H1 (cell line): ENCODE measurements around the gene DNAI2. TPM values are rescaled to one million over a fixed set of nuclear protein-coding genes. Genes with fewer than 3 reads are reported as not detected.

Source experiments
- CTCF ChIA-PET: fragments of 300-600 bp; sonication (Branson Sonifier 250); formaldehyde crosslinking; loops from one replicate; lab custom pipeline; 2021; ENCODE audit not compliant: partially characterized antibody; lab: Charles Lee
- POLR2A ChIA-PET: fragments of 300-600 bp; sonication (Branson Sonifier 250); formaldehyde crosslinking; loops from one replicate; lab custom pipeline; 2021; ENCODE audit warnings: inconsistent platforms; ENCODE audit not compliant: partially characterized antibody; lab: Charles Lee
- DNase-seq, 2 experiments: peaks; one replicate each; pipeline versions ENCODE4 v3.0.0 to v3.0.0-alpha.2; 2010 to 2022; ENCODE audit warnings: low spot score in 2 of 2, low read depth in 1 of 2, mixed read lengths in 1 of 2
- FAIRE-seq: peaks from 2 replicates; lab custom pipeline; 2011; peaks lifted over from hg19 to GRCh38; lab: Jason Lieb, UNC
- H2AFZ ChIP-seq: 2 replicates; pipeline ENCODE4 v1.8.1; 2012; ENCODE audit warnings: low read length, inconsistent platforms
- H2AK5ac ChIP-seq: 2 replicates; pipeline ENCODE4 v1.6.1; 2013; ENCODE audit warnings: low read depth, low read length
- H2BK120ac ChIP-seq: replicated peaks from 2 replicates; pipeline ENCODE3; 2013; ENCODE audit warnings: low read depth, low read length, inconsistent platforms
- H2BK12ac ChIP-seq: 2 replicates; pipeline ENCODE4 v1.6.1; 2013; ENCODE audit warnings: low read depth, low read length
- H2BK15ac ChIP-seq: 2 replicates; pipeline ENCODE4 v1.6.1; 2013; ENCODE audit warnings: low read length
- H2BK20ac ChIP-seq: 2 replicates; pipeline ENCODE4 v1.6.1; 2013; ENCODE audit warnings: low read length
- H2BK5ac ChIP-seq: 2 replicates; pipeline ENCODE4 v1.6.1; 2013; ENCODE audit warnings: low read depth, low read length
- H3K14ac ChIP-seq: 2 replicates; pipeline ENCODE4 v1.6.1; 2013; ENCODE audit warnings: inconsistent platforms; ENCODE audit not compliant: insufficient read length
- H3K18ac ChIP-seq: 2 replicates; pipeline ENCODE4 v1.6.1; 2013; ENCODE audit warnings: low read length; ENCODE audit errors: extremely low read depth
- H3K23ac ChIP-seq: 2 replicates; pipeline ENCODE4 v1.6.1; 2013; ENCODE audit warnings: inconsistent platforms; ENCODE audit not compliant: insufficient read length
- H3K23me2 ChIP-seq: 2 replicates; pipeline ENCODE4 v1.6.1; 2013; ENCODE audit warnings: low read depth, low read length
- H3K27ac ChIP-seq: 2 replicates; pipeline ENCODE4 v1.6.1; 2011; ENCODE audit warnings: low read depth, low read length, inconsistent platforms
- H3K27me3 ChIP-seq, 4 experiments: replicated peaks in 1 of 4; 1 replicate in 1 of 4; 2 replicates in 3 of 4; pipeline versions ENCODE4 v1.6.1 to v1.8.1; 2011 to 2013; ENCODE audit warnings: low read length in 3 of 4, mild to moderate bottlenecking in 3 of 4, inconsistent platforms in 2 of 4, mixed read lengths in 2 of 4, moderate library complexity in 1 of 4; ENCODE audit not compliant: control insufficient read depth in 3 of 4, insufficient read depth in 3 of 4; ENCODE audit errors: extremely low read depth in 1 of 4
- H3K36me3 ChIP-seq, 4 experiments: 2 replicates each; pipeline versions ENCODE4 v1.6.1 to v1.8.1; 2011 to 2013; ENCODE audit warnings: mild to moderate bottlenecking in 4 of 4, low read length in 3 of 4, moderate library complexity in 2 of 4, control low read depth in 1 of 4, inconsistent platforms in 1 of 4; ENCODE audit not compliant: insufficient read depth in 4 of 4, control insufficient read depth in 2 of 4
- H3K4ac ChIP-seq: replicated peaks from 2 replicates; pipeline ENCODE3; 2013; ENCODE audit warnings: low read length, low read depth, mixed read lengths, inconsistent platforms; ENCODE audit not compliant: insufficient read length
- H3K4me1 ChIP-seq, 4 experiments: replicated peaks in 1 of 4; 1 replicate in 1 of 4; 2 replicates in 3 of 4; pipeline versions ENCODE4 v1.6.1 to v1.8.1; 2011 to 2013; ENCODE audit warnings: low read length in 3 of 4, inconsistent platforms in 2 of 4, mixed read lengths in 1 of 4; ENCODE audit not compliant: insufficient read depth in 4 of 4, control insufficient read depth in 3 of 4
- H3K4me2 ChIP-seq, 2 experiments: 2 replicates each; pipeline versions ENCODE4 v1.6.1 to v1.8.1; 2011 to 2013; ENCODE audit warnings: low read depth in 2 of 2, low read length in 2 of 2, control low read depth in 1 of 2, inconsistent platforms in 1 of 2, mild to moderate bottlenecking in 1 of 2; ENCODE audit not compliant: insufficient read depth in 1 of 2
- H3K4me3 ChIP-seq, 4 experiments: fragments of 200-600, 300-600 bp in 1 of 4; sonication (generic), shearing (Covaris generic), sonication (Bioruptor Twin) in 1 of 4; 2 replicates each; pipeline versions ENCODE4 v1.5.1 to v1.8.1; 2011 to 2016; ENCODE audit warnings: low read length in 4 of 4, low read depth in 3 of 4, control low read depth in 2 of 4, inconsistent platforms in 2 of 4, mild to moderate bottlenecking in 2 of 4, mixed read lengths in 1 of 4, moderate library complexity in 1 of 4; ENCODE audit not compliant: insufficient read depth in 2 of 4; ENCODE audit errors: extremely low read depth in 1 of 4
- H3K56ac ChIP-seq: replicated peaks from 2 replicates; pipeline ENCODE3; 2013; ENCODE audit warnings: low read depth, mild to moderate bottlenecking, mixed read lengths, low read length, inconsistent platforms; ENCODE audit not compliant: insufficient read length
- H3K79me1 ChIP-seq: 2 replicates; pipeline ENCODE4 v1.6.1; 2013; ENCODE audit warnings: low read depth, low read length, control low read depth
- H3K79me2 ChIP-seq, 2 experiments: 2 replicates each; pipeline versions ENCODE4 v1.6.1 to v1.8.1; 2012 to 2013; ENCODE audit warnings: low read length in 2 of 2, mild to moderate bottlenecking in 2 of 2, inconsistent platforms in 1 of 2; ENCODE audit not compliant: insufficient read depth in 2 of 2, control insufficient read depth in 1 of 2
- H3K9ac ChIP-seq, 4 experiments: replicated peaks in 1 of 4; 1 replicate in 1 of 4; 2 replicates in 3 of 4; pipeline versions ENCODE4 v1.6.1 to v1.8.1; 2011 to 2013; ENCODE audit warnings: low read depth in 3 of 4, low read length in 3 of 4, control low read depth in 2 of 4, mild to moderate bottlenecking in 2 of 4, moderate library complexity in 2 of 4, inconsistent platforms in 1 of 4; ENCODE audit errors: extremely low read depth in 1 of 4
- H3K9me3 ChIP-seq, 2 experiments: 2 replicates each; pipeline versions ENCODE4 v1.6.1 to v1.8.1; 2012 to 2013; ENCODE audit warnings: mild to moderate bottlenecking in 2 of 2, moderate library complexity in 2 of 2, control low read depth in 1 of 2, inconsistent platforms in 1 of 2, low read depth in 1 of 2, low read length in 1 of 2, mixed read lengths in 1 of 2; ENCODE audit not compliant: insufficient read depth in 2 of 2
- H4K20me1 ChIP-seq, 2 experiments: replicated peaks in 1 of 2; 2 replicates each; pipeline versions ENCODE3 to v1.8.1; 2011 to 2013; ENCODE audit warnings: inconsistent platforms in 2 of 2, low read length in 2 of 2, mild to moderate bottlenecking in 1 of 2; ENCODE audit not compliant: insufficient read depth in 2 of 2, control insufficient read depth in 1 of 2
- H4K5ac ChIP-seq: 2 replicates; pipeline ENCODE4 v1.6.1; 2013; ENCODE audit warnings: low read length, low read depth, mixed read lengths, inconsistent platforms; ENCODE audit not compliant: insufficient read length
- H4K8ac ChIP-seq: 2 replicates; pipeline ENCODE4 v1.8.0; 2013; ENCODE audit warnings: mild to moderate bottlenecking, moderate library complexity, low read length, inconsistent platforms; ENCODE audit not compliant: insufficient read depth; ENCODE audit errors: extremely low read depth
- H4K91ac ChIP-seq: replicated peaks from 2 replicates; pipeline ENCODE3; 2013; ENCODE audit warnings: low read length, mixed read lengths, inconsistent platforms; ENCODE audit not compliant: insufficient read length
- BACH1 ChIP-seq: IDR thresholded peaks from 2 replicates; pipeline ENCODE4 v1.6.1; 2012; ENCODE audit warnings: low read length, improper control_type of control experiment
- CBX8 ChIP-seq: fragments of 300-800, 300-1000 bp; sonication (generic); IDR thresholded peaks from 2 replicates; pipeline ENCODE4 v1.7.1; 2016; ENCODE audit warnings: low read depth, low read length, borderline replicate concordance
- CTBP2 ChIP-seq: IDR thresholded peaks from 2 replicates; pipeline ENCODE4 v1.7.0; 2011; ENCODE audit warnings: borderline replicate concordance, mild to moderate bottlenecking, moderate library complexity, mixed read lengths, low read length; ENCODE audit not compliant: insufficient read depth, insufficient read length
- GABPA ChIP-seq: IDR thresholded peaks from 2 replicates; pipeline ENCODE4 v1.6.1; 2011; ENCODE audit warnings: mild to moderate bottlenecking, low read length, moderate library complexity, borderline replicate concordance; ENCODE audit not compliant: insufficient read depth
- JUN ChIP-seq: IDR thresholded peaks from 2 replicates; pipeline ENCODE4 v1.6.1; 2011; ENCODE audit warnings: low read depth, mild to moderate bottlenecking, improper control_type of control experiment, low read length
- KDM1A ChIP-seq: fragments of 200-600, 300-600 bp; sonication (generic); IDR thresholded peaks from 2 replicates; pipeline ENCODE4 v1.7.1; 2016; ENCODE audit warnings: mild to moderate bottlenecking, low read length, borderline replicate concordance
- NRF1 ChIP-seq: IDR thresholded peaks from 2 replicates; pipeline ENCODE4 v1.6.1; 2011; ENCODE audit warnings: mild to moderate bottlenecking, low read depth, low read length, improper control_type of control experiment
- POLR2A ChIP-seq, 2 experiments: IDR thresholded peaks; 1 replicate in 1 of 2; 2 replicates in 1 of 2; pipeline ENCODE4 v1.6.1; 2011; ENCODE audit warnings: low read depth in 2 of 2, low read length in 2 of 2, mild to moderate bottlenecking in 2 of 2; ENCODE audit errors: control extremely low read depth in 1 of 2
- SAP30 ChIP-seq: fragments of 300-600 bp; sonication (generic); IDR thresholded peaks from 2 replicates; pipeline ENCODE4 v1.7.1; 2012; ENCODE audit warnings: low read length, moderate library complexity, mild to moderate bottlenecking, inconsistent platforms; ENCODE audit not compliant: insufficient read depth, insufficient replicate concordance
- SIRT6 ChIP-seq: IDR thresholded peaks from one replicate; pipeline ENCODE4 v1.7.1; 2012; ENCODE audit warnings: low read length, inconsistent platforms
- SUZ12 ChIP-seq: fragments of 200-600 bp; sonication (generic); IDR thresholded peaks from 2 replicates; pipeline ENCODE4 v1.6.1; 2012; ENCODE audit warnings: mild to moderate bottlenecking, inconsistent platforms, low read length, moderate library complexity, mixed read lengths
- TAF1 ChIP-seq: IDR thresholded peaks from 2 replicates; pipeline ENCODE4 v1.6.1; 2011; ENCODE audit warnings: mild to moderate bottlenecking, low read depth, low read length
- TEAD4 ChIP-seq: IDR thresholded peaks from 2 replicates; pipeline ENCODE4 v1.6.1; 2012; ENCODE audit warnings: low read depth, low read length, inconsistent platforms, mixed read lengths
- WGBS, 2 experiments: shearing (Covaris generic) in 1 of 2; methylation state at CpG; one replicate each; pipeline versions ENCODE4 v1.1.6 to v1.1.7; 2013 to 2015; ENCODE audit warnings: low lambda C conversion rate in 2 of 2, mixed read lengths in 2 of 2, inconsistent platforms in 1 of 2, low coverage in 1 of 2, missing lambda C conversion rate in 1 of 2; ENCODE audit not compliant: insufficient replicate concordance in 2 of 2, insufficient coverage in 1 of 2, insufficient read length in 1 of 2; ENCODE audit errors: extremely low coverage in 1 of 2, missing lambda C conversion rate in 1 of 2; 5-methylcytosine and 5-hydroxymethylcytosine counted together
- polyA plus RNA-seq, 7 experiments: library from polyadenylated mRNA; depleted of rRNA in 3 of 7; stranded (reverse) in 5 of 7; unstranded in 2 of 7; fragments of >200 nt in 5 of 7; fragments of 200-250 nt in 2 of 7; gene quantifications; 1 replicate in 5 of 7; 2 replicates in 1 of 7; 4 replicates in 1 of 7; pipeline versions ENCODE4 v1.2.1 to v1.2.3, GENCODE V29; 2011 to 2013; ENCODE audit warnings: missing spikeins in 2 of 7, mixed read lengths in 2 of 7
- total RNA-seq: library from RNA; stranded (reverse); fragmentation: NEBNext Ultra II Directional; extraction: Animal tissue kit (Norgen Biotek cat#: 25700); gene quantifications from 2 replicates; pipeline ENCODE4 v1.2.1, GENCODE V29; 2021

DNAI2 gene
- total and polyA plus RNA-seq, 2 of the 8 experiments (the other 6 are each of a cell fraction or from before 2014, with no cell fraction given) = 0.08 to 0.15 TPM

- POLR2A ChIA-PET = no interaction called here
- Histone ChIP-seq H3K4me1 (no peaks in the 10 kb centered on the region), H3K4ac (no peak overlapping the region), H3K23me2 (no peaks in the 10 kb centered on the region), H3K79me1 (no peaks in the 10 kb centered on the region), H3K36me3 (no peaks in the 10 kb centered on the region), H3K27me3 (no peaks in the 10 kb centered on the region; a peak in 2 of 7 replicates), H3K9ac (no peak overlapping the region), H3K4me2 (no peak overlapping the region), H3K23ac (no peak overlapping the region), H2AFZ (no peak overlapping the region), H3K9me3 (peaks cover 0 to 5% of the 10 kb centered on the region in 2 experiments; a peak in 1 of 4 replicates), H3K56ac (no peak overlapping the region), H4K8ac (no peak overlapping the region), H2BK20ac (no peak overlapping the region), H3K18ac (no peak overlapping the region), H2BK15ac (no peak overlapping the region), H4K5ac (no peak overlapping the region), H3K27ac (no peak overlapping the region), H2AK5ac (no peak overlapping the region), H3K14ac (no peak overlapping the region), H2BK5ac (no peak overlapping the region), H2BK120ac (no peak overlapping the region), H3K4me3 (no peak overlapping the region), H4K20me1 (no peaks in the 10 kb centered on the region), H4K91ac (no peak overlapping the region), H3K79me2 (no peaks in the 10 kb centered on the region), H2BK12ac (no peak overlapping the region)
- 84% methylated on average over 16 of the region's 16 CpGs; no CpG with 5 or more reads in 1 of the 2 experiments for WGBS, 2 experiments
- DNase-seq = no peak
- TF ChIP-seq SUZ12 = no peak
- no peak for TF ChIP-seq POLR2A (IDR thresholded peaks at IDR 0.05; ENCODE audit: control extremely low read depth in 1 of 2, low read depth in 2 of 2, low read length in 2 of 2)
- TF ChIP-seq NRF1 = no peak
- TF ChIP-seq SIRT6 = no peak
- no peak for TF ChIP-seq TEAD4
- TF ChIP-seq BACH1 = no peak
- TF ChIP-seq CBX8 = no peak
- no peak for TF ChIP-seq KDM1A
- no peak for TF ChIP-seq JUN
- TF ChIP-seq GABPA = no peak
- no peak for TF ChIP-seq CTBP2
- TF ChIP-seq TAF1 = no peak
- TF ChIP-seq SAP30 = no peak
- no peak for FAIRE-seq
- CTCF ChIA-PET = interaction anchor here (1.1 to 2.1 kb wide), 5 partner anchors 12 to 51 kb away, joined by 4 to 9 read pairs (median 5); no protein-coding TSS in a partner anchor
Measured at GRCh38 chr17:74317071-74317470, 43.0 kb downstream of the DNAI2 start.
